GM19240 (cell line): ENCODE data around the gene GNB1.
"Not testable (repeated sequence)": the region's sequence is repeated elsewhere in the genome, so short reads cannot be mapped to it uniquely, and the experiment has no call there.

Source experiments
- DNase-seq: peaks from one replicate; pipeline ENCODE4 v3.0.0; 2011; ENCODE audit warnings: low spot score; ENCODE audit not compliant: insufficient read length

The GNB1 gene

GRCh38 chr1:1763657-1764621 lies 126.9 kb downstream of the GNB1 start:
- DNase-seq, result no peak

DNA sequence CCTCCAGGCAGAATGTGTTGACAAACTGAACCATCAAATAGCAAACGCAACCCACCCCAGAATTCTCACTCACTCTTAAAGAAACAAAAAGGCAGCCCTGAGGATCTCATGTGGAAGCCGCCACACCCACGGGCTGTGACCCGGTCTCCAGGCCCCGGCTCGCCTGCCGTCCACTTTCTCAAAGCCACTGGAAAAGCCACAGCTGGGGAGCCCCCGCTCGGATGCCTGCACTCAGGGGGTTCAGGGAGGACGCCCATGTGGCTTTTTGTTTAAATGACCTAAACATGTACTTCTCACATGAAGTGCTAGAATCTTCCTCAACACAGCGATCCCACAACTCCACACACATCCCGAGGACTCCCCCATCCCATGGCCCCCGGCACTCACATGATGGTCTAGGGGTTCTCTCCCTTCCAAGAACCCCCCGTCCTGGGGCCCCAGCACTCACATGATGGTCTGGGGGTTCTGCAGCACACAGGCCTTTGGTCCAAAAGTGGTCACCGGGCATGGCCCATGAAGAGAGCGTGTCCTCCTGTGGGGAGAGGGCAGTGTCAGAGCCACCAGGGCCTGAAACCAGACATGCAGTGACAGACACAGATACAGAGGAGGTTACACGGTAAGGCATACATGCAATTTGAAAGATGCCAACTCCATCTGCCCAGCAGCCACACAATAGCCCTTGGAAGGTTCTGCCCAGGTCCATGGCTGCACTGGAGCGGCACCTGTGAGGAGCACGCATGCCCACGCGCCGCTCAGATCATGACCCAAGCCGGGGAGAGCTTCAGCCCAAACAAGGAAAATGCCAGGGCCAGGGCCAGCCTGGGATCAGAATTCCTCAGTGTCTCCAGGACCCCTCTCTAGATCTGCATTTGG lies 129.1 kb downstream of the GNB1 start:
- no peak for DNase-seq

DNA sequence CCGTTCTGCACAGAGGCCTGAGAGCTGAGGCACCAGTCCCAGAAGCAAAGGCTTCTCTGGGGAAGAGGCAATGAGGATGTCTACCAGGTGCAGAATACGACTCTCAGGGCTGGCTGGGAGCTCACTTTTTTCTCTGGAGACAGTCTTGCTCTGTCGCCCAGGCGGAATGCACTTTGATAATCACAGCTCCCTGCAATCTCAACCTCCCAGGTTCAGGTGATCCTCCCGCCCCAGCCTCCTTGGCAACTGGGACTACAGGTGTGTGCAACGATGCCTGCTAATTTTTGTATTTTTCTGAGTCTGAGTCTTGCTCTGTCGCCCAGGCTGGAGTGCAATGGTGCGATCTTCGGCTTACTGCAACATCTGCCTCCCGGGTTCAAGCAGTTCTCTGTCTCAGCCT lies 130.2 kb downstream of the GNB1 start:
- DNase-seq, result no peak

GRCh38 chr1:1760345-1760650 lies 130.6 kb downstream of the GNB1 start:
- no peak for DNase-seq

GRCh38 chr1:1759456-1760344 lies 131.2 kb downstream of the GNB1 start:
- DNase-seq, result no peak

GRCh38 chr1:1758692-1759455 lies 132.0 kb downstream of the GNB1 start:
- no peak for DNase-seq

- DNase-seq, result no peak
Measured at GRCh38 chr1:1758059-1758621, 132.7 kb downstream of the GNB1 start.

GRCh38 chr1:1757422-1758058 lies 133.3 kb downstream of the GNB1 start:
- DNase-seq, result no peak

GRCh38 chr1:1756661-1757421 lies 134.0 kb downstream of the GNB1 start:
- DNase-seq, result no peak

- DNase-seq, result no peak
Measured at GRCh38 chr1:1755852-1756251, 135.0 kb downstream of the GNB1 start.

- DNase-seq, result no peak
Measured at GRCh38 chr1:1755426-1755825, 135.5 kb downstream of the GNB1 start.

DNA sequence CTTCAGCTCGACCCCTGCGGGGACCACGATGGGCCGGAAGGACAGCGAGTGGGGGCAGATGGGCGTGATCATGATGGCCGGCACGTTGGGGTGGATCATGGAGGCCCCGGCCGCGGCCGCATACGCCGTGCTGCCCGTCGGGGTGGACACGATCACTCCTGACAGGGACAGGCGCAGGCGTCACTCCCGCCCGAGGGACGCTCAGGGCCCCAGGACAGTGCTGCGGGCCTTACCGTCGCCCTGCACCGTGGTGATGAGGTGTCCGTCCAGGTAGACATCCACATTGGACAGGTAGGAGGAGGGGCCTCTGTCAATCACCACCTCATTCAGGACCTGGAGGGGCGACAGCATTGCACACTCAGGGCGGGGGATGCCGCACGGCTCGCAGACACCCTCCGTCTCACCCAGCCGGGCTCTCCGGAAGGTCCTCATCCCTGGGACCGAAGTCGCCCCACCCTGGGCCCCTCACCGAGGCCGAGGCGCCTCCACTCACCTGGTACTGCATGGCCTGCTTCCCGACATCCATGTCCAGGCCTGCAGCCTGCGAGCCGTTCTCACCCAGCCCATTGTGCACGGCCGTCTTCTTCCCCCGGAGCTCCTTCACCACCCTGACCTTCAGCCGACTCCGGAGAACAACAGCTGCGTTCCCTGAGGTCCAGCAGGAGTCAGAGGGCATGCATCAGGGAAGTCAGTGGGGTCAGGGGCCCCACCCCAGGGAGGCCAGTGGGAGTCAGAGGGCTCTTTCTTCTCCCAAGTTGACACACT lies 136.7 kb downstream of the GNB1 start:
- DNase-seq, result no peak

GRCh38 chr1:1753607-1754005 lies 137.3 kb downstream of the GNB1 start:
- DNase-seq, result no peak

- no peak for DNase-seq
Measured at GRCh38 chr1:1752636-1753606, 138.0 kb downstream of the GNB1 start.

GRCh38 chr1:1752190-1752589 lies 138.7 kb downstream of the GNB1 start:
- DNase-seq, result no peak

- not testable (repeated sequence) for DNase-seq
Measured at GRCh38 chr1:1749941-1750340, 140.9 kb downstream of the GNB1 start.

DNA sequence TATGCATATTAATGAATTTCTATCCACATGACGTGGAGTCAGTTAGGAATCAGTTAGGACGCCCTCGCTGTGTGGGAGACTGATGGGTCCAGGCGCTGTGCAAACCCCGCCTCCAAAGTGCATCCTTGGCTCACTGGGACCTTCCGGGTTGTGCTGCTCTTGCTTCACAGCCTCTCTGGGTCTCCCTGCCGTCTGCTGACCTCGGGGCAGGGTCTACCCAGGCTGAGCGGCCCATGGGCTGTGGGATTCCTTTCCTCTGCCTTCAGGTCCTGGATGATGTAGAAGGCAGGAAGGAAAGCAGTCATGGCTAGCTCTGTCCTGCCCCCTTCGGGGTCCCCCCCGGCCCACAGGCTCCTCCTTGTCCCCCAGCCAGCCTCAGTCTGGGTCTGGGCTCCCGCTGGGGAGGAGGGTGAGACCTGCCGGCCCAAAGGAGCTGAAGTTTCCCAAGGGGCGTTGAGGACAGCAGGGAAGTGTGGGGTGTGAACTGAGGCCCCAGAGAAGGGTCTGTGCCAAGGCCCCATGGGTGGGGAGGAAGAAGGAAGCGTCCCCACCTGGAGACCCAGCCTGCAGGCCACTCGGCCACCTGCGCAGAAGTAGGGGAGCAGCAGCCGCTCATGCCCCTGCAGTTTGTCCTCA lies 142.1 kb downstream of the GNB1 start:
- no peak for DNase-seq
